GM13977 (cell line): ENCODE results near the gene CTIF.

Experiments
- DNase-seq: peaks from one replicate; pipeline ENCODE4 v3.0.0; 2012; ENCODE audit warnings: low spot score
- in situ Hi-C: fragments of 300-500 bp; cut with MboI; formaldehyde crosslinking; loops from one replicate; pipeline ENCODE4 v1.12.0; 2022; ENCODE audit warnings: low sequenced_read_pairs, low pct_unique_long_range_greater_than_20kb, mixed read lengths, inconsistent platforms; ENCODE audit not compliant: unreplicated experiment
- TF ChIP-seq, protein P1 (sequence below): IDR thresholded peaks from 2 replicates; pipeline ENCODE4 v1.5.1; 2012; ENCODE audit warnings: mild to moderate bottlenecking, control low read depth; ENCODE audit not compliant: insufficient read depth; ENCODE audit errors: extremely low read depth, missing control alignments

CTIF gene

DNA sequence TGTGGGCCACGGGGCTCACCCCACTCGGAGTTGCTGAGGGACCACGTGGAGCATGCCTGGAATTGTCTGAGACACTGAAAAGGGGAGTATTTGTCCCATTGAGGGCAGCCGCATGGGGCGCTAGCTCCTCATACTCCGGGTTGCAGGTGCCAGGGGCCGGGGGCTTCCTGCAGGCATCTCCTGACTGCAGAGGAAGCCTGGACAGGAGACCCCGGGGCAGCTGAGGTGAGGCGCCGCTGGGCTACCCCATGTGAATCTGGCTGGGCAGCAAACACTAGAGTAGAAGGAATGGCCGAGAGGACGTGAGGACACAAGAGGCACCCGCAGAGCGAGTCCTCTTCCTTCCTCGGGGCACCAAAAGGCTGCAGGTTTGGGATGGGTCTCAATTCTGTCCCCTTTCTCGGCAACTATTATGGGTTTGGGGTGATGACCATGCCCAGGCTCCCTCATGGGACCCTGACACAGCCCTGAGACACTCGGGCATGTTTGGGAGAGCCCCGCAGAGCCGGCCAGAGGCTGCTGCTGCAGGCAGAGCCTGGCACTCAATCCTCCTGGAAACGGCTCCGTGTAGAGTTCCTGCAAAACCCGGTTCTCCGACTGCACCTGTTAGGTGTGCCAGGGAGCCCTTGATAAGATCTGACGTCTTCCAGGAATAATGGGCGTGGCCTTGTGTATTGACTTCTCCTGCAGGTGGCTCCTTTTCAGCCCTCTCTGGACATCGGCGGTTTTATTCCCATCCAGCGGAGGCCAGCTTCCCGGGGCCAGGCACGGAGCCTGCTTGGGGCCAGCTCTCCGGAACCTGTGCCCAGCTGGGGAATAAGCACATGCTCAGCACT is 77.0 kb downstream of the CTIF start:
- TF ChIP-seq, protein P1, sequence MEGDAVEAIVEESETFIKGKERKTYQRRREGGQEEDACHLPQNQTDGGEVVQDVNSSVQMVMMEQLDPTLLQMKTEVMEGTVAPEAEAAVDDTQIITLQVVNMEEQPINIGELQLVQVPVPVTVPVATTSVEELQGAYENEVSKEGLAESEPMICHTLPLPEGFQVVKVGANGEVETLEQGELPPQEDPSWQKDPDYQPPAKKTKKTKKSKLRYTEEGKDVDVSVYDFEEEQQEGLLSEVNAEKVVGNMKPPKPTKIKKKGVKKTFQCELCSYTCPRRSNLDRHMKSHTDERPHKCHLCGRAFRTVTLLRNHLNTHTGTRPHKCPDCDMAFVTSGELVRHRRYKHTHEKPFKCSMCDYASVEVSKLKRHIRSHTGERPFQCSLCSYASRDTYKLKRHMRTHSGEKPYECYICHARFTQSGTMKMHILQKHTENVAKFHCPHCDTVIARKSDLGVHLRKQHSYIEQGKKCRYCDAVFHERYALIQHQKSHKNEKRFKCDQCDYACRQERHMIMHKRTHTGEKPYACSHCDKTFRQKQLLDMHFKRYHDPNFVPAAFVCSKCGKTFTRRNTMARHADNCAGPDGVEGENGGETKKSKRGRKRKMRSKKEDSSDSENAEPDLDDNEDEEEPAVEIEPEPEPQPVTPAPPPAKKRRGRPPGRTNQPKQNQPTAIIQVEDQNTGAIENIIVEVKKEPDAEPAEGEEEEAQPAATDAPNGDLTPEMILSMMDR = no peak
- no peak for DNase-seq
- in situ Hi-C loops = no loop called here

DNA sequence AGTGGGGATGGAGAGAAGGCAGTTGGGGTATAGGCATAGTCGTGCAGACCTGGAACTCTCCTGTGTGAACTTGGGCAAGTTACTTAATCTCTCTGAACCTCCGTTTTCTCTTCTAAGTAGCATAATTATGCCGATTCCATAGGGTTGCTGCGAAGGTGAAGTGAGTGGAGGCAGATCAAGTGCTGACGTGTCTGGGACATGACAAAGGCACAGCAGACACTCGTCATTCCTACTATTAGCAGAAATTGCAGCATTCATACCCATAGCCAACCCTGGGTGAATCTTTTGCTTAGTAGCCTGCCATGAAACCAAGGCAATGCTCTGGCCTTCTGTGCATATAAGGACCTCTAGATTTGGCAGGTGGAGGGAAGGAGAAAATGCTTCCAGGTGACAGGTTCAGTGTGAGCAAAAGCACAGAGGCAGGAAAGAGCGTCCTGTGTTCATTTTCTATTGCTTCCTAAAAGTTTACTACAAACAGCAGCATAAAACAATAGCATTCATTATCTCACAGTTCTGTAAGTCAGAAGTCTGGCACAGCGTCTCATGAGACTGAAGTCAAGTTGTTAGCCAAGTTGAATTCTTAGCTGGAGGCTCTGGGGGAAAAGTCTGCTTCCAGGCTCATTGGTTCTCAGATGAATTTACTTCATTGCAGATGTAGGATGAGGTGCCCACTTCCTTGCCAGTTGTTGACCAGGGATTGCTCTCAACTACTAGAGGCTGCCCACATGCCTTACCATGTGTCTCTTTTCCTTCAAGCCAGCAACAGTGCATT is 77.8 kb downstream of the CTIF start:
- TF ChIP-seq, protein P1 = no peak
- in situ Hi-C loops = no loop called here
- no peak for DNase-seq

DNA sequence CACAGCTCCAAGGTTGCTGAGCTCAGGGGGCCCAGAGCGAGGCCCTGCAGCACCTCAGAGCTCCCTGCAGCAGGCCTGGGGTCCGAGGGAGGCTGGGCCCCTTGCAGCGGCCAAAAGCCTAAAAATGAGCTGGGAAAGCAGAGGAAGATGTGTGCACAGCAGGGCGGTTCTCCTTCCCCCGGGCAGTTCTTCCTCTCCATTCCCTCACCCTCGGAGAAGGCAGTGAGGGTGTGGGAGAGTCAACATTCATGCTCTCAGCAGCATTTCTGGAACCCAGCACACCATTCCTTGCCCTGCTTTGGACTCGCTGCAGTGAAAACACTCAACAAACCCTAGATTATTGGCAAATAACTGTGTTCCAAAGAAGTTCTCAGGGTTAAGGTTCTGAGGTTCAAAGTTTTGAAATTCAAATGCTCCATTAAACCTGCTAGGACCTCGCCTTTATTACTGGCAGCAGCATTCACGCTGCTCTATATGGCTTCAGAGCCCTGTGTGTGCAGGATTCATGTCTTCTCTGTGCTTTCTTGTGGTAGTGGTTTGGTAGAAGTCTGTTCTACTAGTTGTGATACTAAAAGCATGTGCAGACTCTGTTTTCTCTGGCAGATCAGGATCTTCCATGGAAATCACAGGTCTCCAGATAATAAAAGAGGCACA is 79.1 kb downstream of the CTIF start:
- in situ Hi-C loops = no loop called here
- TF ChIP-seq, protein P1 = no peak
- no peak for DNase-seq

DNA sequence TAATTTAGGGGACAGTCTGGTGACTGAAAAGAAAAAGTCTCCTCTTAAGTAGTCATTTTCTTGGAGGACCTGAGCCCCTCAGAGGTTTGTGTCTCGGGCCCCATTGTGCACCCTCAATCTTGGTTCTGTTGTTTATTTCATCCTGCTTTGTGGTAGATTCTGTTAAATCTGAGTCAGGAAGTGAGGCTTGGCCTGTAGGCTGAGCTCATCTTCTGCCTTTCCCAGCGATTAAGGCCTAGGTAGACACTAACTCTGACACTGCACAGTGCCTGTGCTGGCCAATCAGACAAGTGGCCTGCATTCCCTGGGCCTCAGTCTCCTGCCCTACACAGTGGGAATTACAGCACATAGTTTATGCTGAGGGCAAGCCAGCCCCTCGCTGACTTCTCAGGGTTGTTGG is 80.2 kb downstream of the CTIF start:
- no peak for DNase-seq
- TF ChIP-seq, protein P1 = no peak
- in situ Hi-C loops = no loop called here

DNA sequence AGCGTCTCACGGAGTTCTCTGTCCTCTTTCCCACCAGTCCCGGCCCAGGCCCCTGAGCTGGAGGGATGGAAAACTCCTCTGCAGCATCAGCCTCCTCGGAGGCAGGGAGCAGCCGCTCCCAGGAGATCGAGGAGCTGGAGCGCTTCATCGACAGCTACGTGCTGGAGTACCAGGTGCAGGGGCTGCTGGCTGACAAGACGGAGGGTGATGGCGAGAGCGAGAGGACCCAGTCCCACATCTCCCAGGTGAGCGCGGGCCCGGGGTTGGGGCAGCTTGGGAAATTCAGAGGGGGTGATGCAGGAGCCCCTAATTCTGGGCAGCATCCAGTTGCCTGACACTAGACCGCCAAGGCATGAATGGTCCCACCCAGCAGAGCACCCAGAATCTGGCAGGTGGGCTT is 80.7 kb downstream of the CTIF start:
- DNase-seq = no peak
- TF ChIP-seq, protein P1 = no peak
- in situ Hi-C loops = no loop called here

DNA sequence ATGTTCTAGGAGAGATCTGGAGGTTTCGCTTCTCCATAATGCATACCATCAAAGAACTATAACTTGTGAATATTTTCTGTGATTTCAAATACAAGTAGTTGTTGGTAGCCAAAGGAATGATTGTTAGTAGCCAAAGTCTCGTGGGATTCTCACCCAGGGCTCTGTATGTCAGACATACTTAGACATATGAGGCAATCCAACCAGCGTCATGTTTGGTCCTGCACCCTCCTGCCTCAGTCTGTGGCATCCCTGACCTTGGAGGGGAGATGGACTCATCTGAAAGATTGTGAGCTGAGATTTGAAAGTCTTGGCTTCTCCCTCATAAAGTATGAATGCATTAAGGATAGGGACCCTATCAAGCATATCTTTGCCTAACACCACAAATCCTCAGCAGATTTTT is 81.2 kb downstream of the CTIF start:
- TF ChIP-seq, protein P1 = no peak
- DNase-seq = no peak
- in situ Hi-C loops = no loop called here
